Measurements from ENCODE around the gene ERC2.

GRCh38 chr3:55765398-55765797 is 702.9 kb downstream of the ERC2 start:
- TF ChIP-seq CTCF (IDR thresholded peaks at IDR 0.05) (no peak), POLR2A (IDR thresholded peaks at IDR 0.05) (no peak)
